Measurements from ENCODE around the gene CCDC8.
"Not testable (repeated sequence)": the region's sequence is repeated elsewhere in the genome, so short reads cannot be mapped to it uniquely, and the experiment has no call there.

CCDC8 gene

DNA sequence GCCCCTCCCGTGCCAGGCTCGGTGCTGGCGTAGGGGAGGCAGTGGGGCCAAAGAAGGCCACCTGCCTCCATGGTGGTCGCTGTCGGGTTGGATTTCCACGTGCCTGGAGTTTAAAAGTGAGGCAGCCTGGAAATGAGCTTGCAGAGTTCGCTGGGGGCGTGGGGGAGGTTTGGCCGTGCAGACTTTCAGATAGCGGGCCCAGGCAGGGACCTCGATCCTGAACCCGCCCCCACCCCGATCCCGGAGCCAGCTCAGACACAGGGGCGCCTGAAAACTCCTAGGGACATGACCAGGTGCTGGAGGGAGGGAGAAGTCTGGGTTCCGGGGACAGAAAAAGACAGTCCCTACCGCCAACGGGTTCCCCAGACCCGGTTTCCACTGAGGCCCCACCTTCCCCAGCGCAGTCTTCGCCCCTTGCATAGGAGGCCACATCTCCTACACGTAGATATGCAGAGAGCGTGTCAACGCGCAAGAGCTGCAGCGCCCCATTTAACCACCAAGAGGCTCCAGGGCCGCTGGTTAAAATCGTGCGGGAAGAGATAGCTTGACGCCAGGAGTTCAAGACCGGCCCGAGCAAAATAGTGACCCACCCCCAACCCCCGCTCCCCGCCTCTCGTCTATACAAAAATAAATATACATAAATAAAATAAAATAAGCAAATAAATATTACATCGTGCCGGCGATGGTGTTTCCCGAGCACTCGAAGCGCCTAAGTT lies 8.5 kb downstream of the CCDC8 start:
- DNase-seq (ENCODE audit: low spot score) = peak; percentile 42

DNA sequence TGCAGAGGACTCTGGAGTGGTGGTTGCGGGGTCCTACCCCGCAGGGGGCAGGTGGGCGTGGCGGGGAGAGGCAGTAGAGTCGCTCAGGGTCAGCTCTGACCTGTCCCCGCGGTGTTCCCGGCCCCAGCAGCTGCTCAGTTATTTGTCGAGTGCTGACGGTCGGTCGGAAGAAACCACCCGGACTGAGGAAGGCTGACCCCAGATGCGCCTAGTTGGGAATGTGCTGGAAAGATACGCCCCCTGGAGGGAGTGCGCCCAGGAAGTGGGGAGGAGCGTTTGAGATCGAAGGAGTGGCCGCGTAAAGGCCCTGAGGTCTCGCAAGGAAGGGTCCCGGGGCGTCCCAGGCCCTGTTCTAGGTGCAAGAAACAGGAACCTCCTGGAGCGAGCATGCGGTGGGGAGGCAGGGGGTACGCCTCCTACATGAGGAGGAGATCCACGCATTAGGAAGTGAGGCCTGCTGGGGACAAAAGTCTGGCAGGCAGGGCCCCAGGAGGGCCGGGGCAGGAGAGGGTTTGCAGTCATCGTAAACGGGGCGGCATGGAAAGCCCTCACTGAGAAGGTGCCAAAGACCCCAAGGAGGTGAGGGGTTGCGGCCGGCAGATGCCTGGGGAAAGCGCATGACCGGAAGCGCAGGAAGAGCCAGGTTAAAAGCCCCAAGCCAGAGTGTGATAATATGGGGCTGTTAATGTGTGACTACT lies 9.2 kb downstream of the CCDC8 start:
- DNase-seq (ENCODE audit: low spot score) = peak; percentile 52

GRCh38 chr19:46402725-46403124 lies 10.6 kb downstream of the CCDC8 start:
- DNase-seq (ENCODE audit: low spot score) = no peak

GRCh38 chr19:46397801-46398479 lies 15.4 kb downstream of the CCDC8 start:
- not testable (repeated sequence) for DNase-seq (ENCODE audit: low spot score)

DNA sequence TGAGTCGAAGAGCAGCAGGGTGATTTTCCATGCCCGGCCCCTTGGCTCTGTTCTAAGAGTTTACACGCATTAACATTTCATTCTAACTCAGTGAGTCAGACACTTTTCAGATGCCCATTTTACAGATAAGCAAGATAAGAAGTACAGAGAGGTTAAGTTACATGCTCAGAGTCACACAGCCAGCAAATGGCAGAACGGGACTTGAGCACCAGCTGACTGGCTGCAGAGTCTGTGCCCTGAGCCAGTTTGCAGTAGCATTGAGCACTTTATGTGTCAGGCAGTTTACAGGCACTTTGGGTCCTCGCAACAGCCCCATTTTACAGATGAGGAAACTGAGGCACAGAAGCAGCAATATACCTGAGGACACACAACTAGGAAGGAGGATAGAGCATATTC lies 19.0 kb downstream of the CCDC8 start:
- DNase-seq (ENCODE audit: low spot score) = no peak

DNA sequence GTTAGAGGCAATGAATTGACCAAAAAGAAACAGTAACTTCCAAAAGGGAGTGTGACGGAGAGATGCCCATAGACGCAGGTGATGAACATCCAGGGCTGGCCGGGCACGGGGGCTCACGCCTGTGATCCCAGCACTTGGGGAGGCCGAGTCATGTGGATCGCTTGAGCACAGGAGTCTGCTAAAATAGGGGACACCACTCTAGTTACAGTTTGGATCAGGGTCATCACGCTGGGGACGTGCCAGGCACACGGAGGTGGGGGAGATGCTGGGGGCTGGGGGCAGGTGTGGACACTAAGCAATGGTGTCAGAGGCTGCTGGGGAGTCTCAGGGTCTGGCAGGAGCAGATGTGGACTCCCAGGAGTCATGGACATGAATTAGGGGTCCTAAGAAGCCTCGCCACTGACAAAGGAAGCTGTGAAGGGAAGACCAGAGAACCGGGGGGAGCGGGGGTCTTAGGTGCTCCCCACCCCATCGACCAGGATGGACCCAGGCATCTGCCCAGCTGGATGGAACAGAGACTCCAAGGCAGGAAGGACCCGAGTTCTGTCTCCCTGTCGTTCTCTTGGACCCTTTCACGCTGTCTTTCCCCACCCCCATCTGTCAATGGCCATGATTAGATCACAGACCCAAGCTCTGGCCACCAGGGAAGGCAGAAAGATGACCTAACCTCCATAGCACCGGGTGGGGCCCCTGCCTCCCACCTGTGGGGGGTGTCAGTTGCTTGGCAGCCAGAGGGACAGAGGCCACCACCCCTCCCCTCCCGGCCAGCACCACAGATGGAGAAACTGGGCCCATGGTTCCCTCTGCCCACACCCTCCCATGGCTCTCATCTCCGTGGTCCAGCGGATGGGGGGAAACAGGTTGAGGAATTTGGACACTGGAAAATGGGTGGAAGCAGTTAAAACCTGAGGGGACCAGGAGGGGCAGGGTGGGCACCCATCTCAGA lies 19.6 kb downstream of the CCDC8 start:
- no peak for DNase-seq (ENCODE audit: low spot score)

DNA sequence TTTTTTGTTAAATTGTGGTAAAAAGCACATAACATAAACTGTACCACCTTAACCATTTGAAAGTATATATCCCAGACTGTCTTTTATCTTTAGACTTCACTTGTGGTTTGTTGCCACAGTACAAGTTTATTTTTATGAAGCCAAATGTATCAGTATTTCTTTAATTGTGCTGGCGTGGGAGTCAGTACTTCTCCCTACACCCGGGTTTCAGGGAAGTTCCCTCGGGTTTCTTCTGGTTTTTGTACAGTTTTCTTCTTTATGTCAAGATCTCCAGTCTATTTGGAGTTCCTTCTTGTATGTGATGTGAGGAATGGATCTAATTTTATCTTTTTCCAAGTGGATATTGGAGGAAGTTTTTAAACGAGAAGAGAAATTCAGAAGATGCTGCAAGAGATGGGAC lies 20.5 kb downstream of the CCDC8 start:
- DNase-seq (ENCODE audit: low spot score) = no peak

GRCh38 chr19:46392252-46392801 lies 21.0 kb downstream of the CCDC8 start:
- DNase-seq (ENCODE audit: low spot score) = no peak

- DNase-seq (ENCODE audit: low spot score) = no peak
Measured at GRCh38 chr19:46391296-46392251, 21.8 kb downstream of the CCDC8 start.

GRCh38 chr19:46390866-46391265 lies 22.5 kb downstream of the CCDC8 start:
- DNase-seq (ENCODE audit: low spot score) = no peak

DNA sequence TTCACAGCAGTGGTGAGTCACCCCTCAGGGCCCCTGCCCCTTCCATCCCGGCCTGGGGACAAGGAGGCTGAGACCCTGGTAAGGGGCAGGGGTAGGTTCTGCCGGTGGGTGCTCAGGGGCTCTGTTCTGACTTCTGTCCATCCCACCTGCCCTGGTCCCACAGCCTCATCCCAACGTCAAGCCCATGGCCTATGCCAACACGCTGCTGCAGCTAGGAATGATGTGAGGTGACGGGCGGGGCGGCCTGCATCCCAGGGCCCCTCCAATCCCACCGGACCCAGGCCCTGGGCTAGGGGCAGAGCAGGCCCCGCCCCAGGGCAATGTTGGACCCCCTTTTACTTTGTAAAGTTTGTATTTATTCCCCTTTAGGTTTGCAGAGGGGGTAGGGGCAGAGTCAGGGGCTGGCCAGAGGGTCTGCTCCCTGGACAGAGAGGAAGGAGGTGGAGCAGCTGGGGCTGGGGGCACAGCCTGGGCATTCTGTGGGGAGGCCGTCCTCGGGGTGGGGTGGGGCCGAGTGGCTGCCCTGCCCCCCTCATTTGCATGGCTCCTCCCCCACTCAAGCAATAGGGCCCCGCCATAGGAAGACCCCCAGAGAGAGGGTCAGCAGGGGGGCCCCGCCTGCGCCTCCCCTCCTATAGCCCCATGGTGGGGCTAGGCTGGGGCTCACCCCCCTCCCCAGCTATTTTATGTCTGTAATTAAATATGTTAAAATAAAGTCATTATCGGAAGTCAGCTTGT lies 23.1 kb downstream of the CCDC8 start:
- DNase-seq (ENCODE audit: low spot score) = no peak

GRCh38 chr19:46388311-46389095 lies 24.9 kb downstream of the CCDC8 start:
- DNase-seq (ENCODE audit: low spot score) = no peak

DNA sequence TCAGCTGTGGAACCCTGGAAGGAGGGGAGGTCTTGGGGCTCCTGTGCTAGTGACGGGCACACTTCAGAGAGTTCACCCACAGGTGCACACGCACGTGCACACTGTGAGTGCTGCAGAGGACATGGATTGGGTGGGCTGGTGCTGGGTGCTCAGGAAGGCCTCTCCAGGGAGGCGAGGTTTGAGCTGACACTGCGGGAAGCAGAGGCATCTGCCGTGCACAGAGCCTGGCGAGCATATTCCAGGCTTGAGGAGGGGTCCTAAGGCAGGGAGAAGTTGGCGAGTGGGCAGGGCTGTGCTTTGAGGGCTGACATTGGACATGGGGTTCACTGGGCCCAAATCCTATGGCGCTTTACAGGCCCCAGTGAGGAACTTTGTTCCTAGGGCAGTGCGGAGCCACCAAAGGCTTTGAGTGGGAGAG lies 25.6 kb downstream of the CCDC8 start:
- no peak for DNase-seq (ENCODE audit: low spot score)

GRCh38 chr19:46386996-46387712 lies 26.2 kb downstream of the CCDC8 start:
- no peak for DNase-seq (ENCODE audit: low spot score)

GRCh38 chr19:46386151-46386550 lies 27.2 kb downstream of the CCDC8 start:
- DNase-seq (ENCODE audit: low spot score) = no peak

DNA sequence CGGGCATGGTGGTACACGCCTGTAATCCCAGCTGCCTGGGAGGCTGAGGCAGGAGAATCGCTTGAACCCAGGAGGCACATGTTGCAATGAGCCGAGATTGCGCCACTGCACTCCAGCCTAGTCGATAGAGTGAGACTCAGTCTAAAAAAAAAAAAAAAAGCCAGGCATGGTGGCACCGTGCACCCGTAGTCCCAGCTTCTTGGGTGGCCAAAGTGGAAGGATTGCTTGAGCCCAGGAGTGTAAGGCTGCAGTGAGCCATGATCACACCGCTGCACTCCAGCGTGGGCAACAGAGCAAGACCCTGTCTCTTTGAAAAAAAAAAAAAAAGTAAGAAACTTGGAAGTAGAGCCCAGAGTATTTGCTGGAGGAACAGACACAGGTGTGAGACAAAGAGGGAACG lies 27.7 kb downstream of the CCDC8 start:
- no peak for DNase-seq (ENCODE audit: low spot score)

DNA sequence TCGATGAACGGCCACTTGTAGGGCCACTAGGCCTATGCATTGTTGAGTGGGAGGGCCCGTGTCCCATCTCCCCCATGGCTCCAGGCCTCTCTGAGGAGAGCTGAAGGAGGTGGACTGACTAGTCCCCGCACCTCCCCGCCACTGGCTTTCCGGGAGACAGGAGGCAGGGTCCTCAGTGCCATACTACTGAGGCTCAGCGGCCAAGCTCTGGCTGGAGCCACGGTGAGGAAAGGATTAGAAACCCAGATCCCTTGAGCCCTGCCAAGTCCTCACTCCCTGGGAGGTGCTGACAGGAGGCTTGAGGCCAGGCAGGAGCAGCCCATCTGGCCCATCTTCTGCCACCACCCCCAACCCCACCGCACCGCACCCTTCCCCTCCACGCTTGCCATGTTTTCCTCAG lies 29.0 kb downstream of the CCDC8 start:
- DNase-seq (ENCODE audit: low spot score) = no peak

GRCh38 chr19:46383846-46384245 lies 29.5 kb downstream of the CCDC8 start:
- no peak for DNase-seq (ENCODE audit: low spot score)

All from HuH-7 (cell line).